Parathyroid adenoma (tissue), 2 donors: ENCODE measurements around the gene COL15A1.

Experiments
- H2AFZ ChIP-seq: fragments of 300-600 bp; sonication (generic); one replicate; pipeline ENCODE4 v1.7.0; 2017; ENCODE audit warnings: antibody characterized with exemption, mild to moderate bottlenecking
- H3K27ac ChIP-seq: fragments of 300-600 bp; sonication (generic); one replicate; pipeline ENCODE4 v1.7.0; 2017
- H3K27me3 ChIP-seq: fragments of 300-600 bp; sonication (generic); one replicate; pipeline ENCODE4 v1.7.0; 2017; ENCODE audit warnings: low read length; ENCODE audit not compliant: control insufficient read depth, insufficient read depth
- H3K36me3 ChIP-seq: fragments of 300-600 bp; sonication (generic); one replicate; pipeline ENCODE4 v1.7.0; 2017; ENCODE audit warnings: low read length; ENCODE audit not compliant: control insufficient read depth, insufficient read depth
- H3K4me1 ChIP-seq: fragments of 300-600 bp; sonication (generic); one replicate; pipeline ENCODE4 v1.7.0; 2017; ENCODE audit warnings: control low read depth
- H3K4me2 ChIP-seq: fragments of 300-600 bp; sonication (generic); one replicate; pipeline ENCODE4 v1.7.0; 2017; ENCODE audit warnings: low read length
- H3K4me3 ChIP-seq: fragments of 300-600 bp; sonication (generic); one replicate; pipeline ENCODE4 v1.7.0; 2017; ENCODE audit warnings: low read depth, low read length
- H3K79me2 ChIP-seq: fragments of 300-600 bp; sonication (generic); one replicate; pipeline ENCODE4 v1.7.0; 2017; ENCODE audit warnings: control low read depth
- H3K9ac ChIP-seq: fragments of 300-600 bp; sonication (generic); one replicate; pipeline ENCODE4 v1.7.0; 2017; ENCODE audit warnings: mild to moderate bottlenecking
- H3K9me3 ChIP-seq: fragments of 300-600 bp; sonication (generic); one replicate; pipeline ENCODE4 v1.7.0; 2017; ENCODE audit warnings: low read length; ENCODE audit not compliant: control insufficient read depth
- CTCF ChIP-seq: fragments of 300-600 bp; sonication (generic); IDR thresholded peaks from one replicate; pipeline ENCODE4 v1.7.0; 2017; ENCODE audit warnings: antibody characterized with exemption, mild to moderate bottlenecking
- donor health status: primary hyperparathyroidism.

COL15A1 gene

GRCh38 chr9:98940276-98940675, 3.4 kb upstream of the COL15A1 start:
- H3K27me3 ChIP-seq = peaks cover 4% of the 10 kb centered on the region
- no peak overlapping the region for H2AFZ ChIP-seq
- H3K4me3 ChIP-seq = no peak overlapping the region
- H3K4me1 ChIP-seq = no peaks in the 10 kb centered on the region
- no peak overlapping the region for H3K9ac ChIP-seq
- H3K9me3 ChIP-seq = no peaks in the 10 kb centered on the region
- no peak overlapping the region for H3K27ac ChIP-seq
- no peaks in the 10 kb centered on the region for H3K79me2 ChIP-seq
- no peaks in the 10 kb centered on the region for H3K36me3 ChIP-seq
- no peak for TF ChIP-seq CTCF
- no peak overlapping the region for H3K4me2 ChIP-seq

- H3K27ac ChIP-seq = no peak overlapping the region
- no peak for TF ChIP-seq CTCF
Measured at GRCh38 chr9:98941946-98942523, 1.7 kb upstream of the COL15A1 start.

GRCh38 chr9:98942906-98943681, 613 bp upstream of the COL15A1 start:
- H3K4me2 ChIP-seq = peak overlapping the region; percentile 59
- H3K9me3 ChIP-seq = no peaks in the 10 kb centered on the region
- H3K4me1 ChIP-seq = no peaks in the 10 kb centered on the region
- H3K4me3 ChIP-seq = peak overlapping the region; percentile 14
- H2AFZ ChIP-seq = peak overlapping the region; percentile 56
- no peaks in the 10 kb centered on the region for H3K36me3 ChIP-seq
- no peak overlapping the region for H3K27ac ChIP-seq
- TF ChIP-seq CTCF = no peak
- peaks cover 4% of the 10 kb centered on the region for H3K27me3 ChIP-seq
- H3K79me2 ChIP-seq = no peaks in the 10 kb centered on the region
- H3K9ac ChIP-seq = no peak overlapping the region

More at GRCh38 chr9:98941946-98942523, 1.7 kb upstream of the COL15A1 start:
- Histone ChIP-seq H3K9me3 (no peaks in the 10 kb centered on the region), H3K4me1 (no peaks in the 10 kb centered on the region), H3K79me2 (no peaks in the 10 kb centered on the region), H3K36me3 (no peaks in the 10 kb centered on the region), H2AFZ (no peak overlapping the region), H3K4me3 (no peak overlapping the region), H3K27me3 (peaks cover 4% of the 10 kb centered on the region), H3K4me2 (no peak overlapping the region), H3K9ac (no peak overlapping the region)

GRCh38 chr9:98944057-98944733, 488 bp downstream of the COL15A1 start:
- H3K27me3 ChIP-seq = peaks cover 4% of the 10 kb centered on the region

More at GRCh38 chr9:98944057-98944733, 488 bp downstream of the COL15A1 start:
- H3K27ac ChIP-seq = no peak overlapping the region
- H3K4me3 ChIP-seq = peak overlapping the region; percentile 43
- H3K36me3 ChIP-seq = no peaks in the 10 kb centered on the region
- TF ChIP-seq CTCF = no peak
- no peaks in the 10 kb centered on the region for H3K9me3 ChIP-seq
- H3K4me2 ChIP-seq = peak overlapping the region; percentile 59
- no peaks in the 10 kb centered on the region for H3K79me2 ChIP-seq
- no peak overlapping the region for H3K9ac ChIP-seq
- peak overlapping the region; percentile 56 for H2AFZ ChIP-seq
- H3K4me1 ChIP-seq = no peaks in the 10 kb centered on the region
